DOHH2 (cell line): ENCODE measurements around the gene BUB3.
A peak's percentile ranks its signal among the peaks of the same experiment; 100 is the strongest.

Source experiments
- H3F3A ChIP-seq: fragments of 200-600 bp; sonication (generic), shearing (Covaris generic); 2 replicates; pipeline ENCODE4 v1.6.0; 2016; ENCODE audit warnings: antibody characterized with exemption, mild to moderate bottlenecking; ENCODE audit not compliant: control insufficient read depth, insufficient read depth
- H3K27ac ChIP-seq: fragments of 200-600 bp; sonication (generic); 2 replicates; pipeline ENCODE4 v1.5.1; 2014; ENCODE audit warnings: low read depth, mild to moderate bottlenecking, low read length, moderate library complexity
- H3K27me3 ChIP-seq: fragments of 200-600 bp; sonication (generic); 2 replicates; pipeline ENCODE4 v1.6.1; 2014; ENCODE audit warnings: mild to moderate bottlenecking, low read length, mixed read lengths; ENCODE audit not compliant: control insufficient read depth
- H3K36me3 ChIP-seq: fragments of 200-600 bp; sonication (generic); 2 replicates; pipeline ENCODE4 v1.6.1; 2014; ENCODE audit warnings: mild to moderate bottlenecking, low read length, moderate library complexity, mixed read lengths; ENCODE audit not compliant: control insufficient read depth
- H3K4me1 ChIP-seq: fragments of 200-600 bp; sonication (generic); 2 replicates; pipeline ENCODE4 v1.6.1; 2014; ENCODE audit warnings: mild to moderate bottlenecking, low read length, mixed read lengths; ENCODE audit not compliant: control insufficient read depth
- H3K4me2 ChIP-seq: fragments of 200-600 bp; sonication (generic); 2 replicates; pipeline ENCODE4 v1.6.0; 2014; ENCODE audit warnings: mild to moderate bottlenecking, low read length, moderate library complexity
- H3K4me3 ChIP-seq: fragments of 200-600 bp; sonication (generic); 2 replicates; pipeline ENCODE4 v1.5.1; 2014; ENCODE audit warnings: mild to moderate bottlenecking, low read length, mixed read lengths
- H3K79me2 ChIP-seq: fragments of 200-600 bp; sonication (generic); 2 replicates; pipeline ENCODE4 v1.6.1; 2014; ENCODE audit warnings: mild to moderate bottlenecking, low read length, mixed read lengths; ENCODE audit not compliant: control insufficient read depth
- H3K9me2 ChIP-seq: fragments of 200-600 bp; sonication (generic); replicated peaks from 2 replicates; pipeline ENCODE4 v1.6.1; 2014; ENCODE audit warnings: mild to moderate bottlenecking, low read length, mixed read lengths; ENCODE audit not compliant: control insufficient read depth
- H3K9me3 ChIP-seq: fragments of 200-600 bp; sonication (generic); 2 replicates; pipeline ENCODE4 v1.6.1; 2014; ENCODE audit warnings: antibody characterized with exemption, low read length, mixed read lengths; ENCODE audit not compliant: control insufficient read depth, insufficient read depth
- H4K20me1 ChIP-seq: fragments of 200-600 bp; sonication (generic); 2 replicates; pipeline ENCODE4 v1.6.0; 2014; ENCODE audit warnings: low read depth, mild to moderate bottlenecking, antibody characterized with exemption, low read length, moderate library complexity; ENCODE audit not compliant: control insufficient read depth, insufficient read depth
- EZH2phosphoT487 ChIP-seq: fragments of 200-600 bp; sonication (generic); IDR thresholded peaks from 2 replicates; pipeline ENCODE4 v1.6.1; 2017; ENCODE audit warnings: borderline replicate concordance, mild to moderate bottlenecking, antibody characterized with exemption, low read length, moderate library complexity, mixed read lengths
- TF ChIP-seq, protein P1 (sequence below): fragments of 200-600 bp; sonication (generic); IDR thresholded peaks from one replicate; pipeline ENCODE4 v1.5.1; 2014; ENCODE audit warnings: antibody characterized with exemption, mild to moderate bottlenecking, low read depth, low read length; ENCODE audit not compliant: poor library complexity, severe bottlenecking

Gene BUB3, protein sequence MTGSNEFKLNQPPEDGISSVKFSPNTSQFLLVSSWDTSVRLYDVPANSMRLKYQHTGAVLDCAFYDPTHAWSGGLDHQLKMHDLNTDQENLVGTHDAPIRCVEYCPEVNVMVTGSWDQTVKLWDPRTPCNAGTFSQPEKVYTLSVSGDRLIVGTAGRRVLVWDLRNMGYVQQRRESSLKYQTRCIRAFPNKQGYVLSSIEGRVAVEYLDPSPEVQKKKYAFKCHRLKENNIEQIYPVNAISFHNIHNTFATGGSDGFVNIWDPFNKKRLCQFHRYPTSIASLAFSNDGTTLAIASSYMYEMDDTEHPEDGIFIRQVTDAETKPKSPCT

GRCh38 chr10:123154092-123154710, at the start of gene BUB3:
BUB3 (plus strand) TSS chr10:123154402; CDS start chr10:123154918, 516 bp downstream.
- Histone ChIP-seq H3K9me3 (no peaks in the 10 kb centered on the region), H3K36me3 (peaks cover 55% of the 10 kb centered on the region), H3K27ac (peak within 1 kb of the TSS; percentile 87), H3K4me2 (peak within 1 kb of the TSS; percentile 89), H3K27me3 (peaks cover 25% of the 10 kb centered on the region), H3K4me3 (peak within 1 kb of the TSS; percentile 98), H3F3A (peaks cover 4% of the 10 kb centered on the region; the same call in 1 of the 2 replicates), H3K9me2 (no peaks in the 10 kb centered on the region), H3K79me2 (peaks cover 50% of the 10 kb centered on the region), H4K20me1 (peaks cover 41% of the 10 kb centered on the region), H3K4me1 (peaks cover 61% of the 10 kb centered on the region)
- TF ChIP-seq, protein P1, sequence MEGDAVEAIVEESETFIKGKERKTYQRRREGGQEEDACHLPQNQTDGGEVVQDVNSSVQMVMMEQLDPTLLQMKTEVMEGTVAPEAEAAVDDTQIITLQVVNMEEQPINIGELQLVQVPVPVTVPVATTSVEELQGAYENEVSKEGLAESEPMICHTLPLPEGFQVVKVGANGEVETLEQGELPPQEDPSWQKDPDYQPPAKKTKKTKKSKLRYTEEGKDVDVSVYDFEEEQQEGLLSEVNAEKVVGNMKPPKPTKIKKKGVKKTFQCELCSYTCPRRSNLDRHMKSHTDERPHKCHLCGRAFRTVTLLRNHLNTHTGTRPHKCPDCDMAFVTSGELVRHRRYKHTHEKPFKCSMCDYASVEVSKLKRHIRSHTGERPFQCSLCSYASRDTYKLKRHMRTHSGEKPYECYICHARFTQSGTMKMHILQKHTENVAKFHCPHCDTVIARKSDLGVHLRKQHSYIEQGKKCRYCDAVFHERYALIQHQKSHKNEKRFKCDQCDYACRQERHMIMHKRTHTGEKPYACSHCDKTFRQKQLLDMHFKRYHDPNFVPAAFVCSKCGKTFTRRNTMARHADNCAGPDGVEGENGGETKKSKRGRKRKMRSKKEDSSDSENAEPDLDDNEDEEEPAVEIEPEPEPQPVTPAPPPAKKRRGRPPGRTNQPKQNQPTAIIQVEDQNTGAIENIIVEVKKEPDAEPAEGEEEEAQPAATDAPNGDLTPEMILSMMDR, result no peak
- TF ChIP-seq EZH2phosphoT487, result no peak

DNA sequence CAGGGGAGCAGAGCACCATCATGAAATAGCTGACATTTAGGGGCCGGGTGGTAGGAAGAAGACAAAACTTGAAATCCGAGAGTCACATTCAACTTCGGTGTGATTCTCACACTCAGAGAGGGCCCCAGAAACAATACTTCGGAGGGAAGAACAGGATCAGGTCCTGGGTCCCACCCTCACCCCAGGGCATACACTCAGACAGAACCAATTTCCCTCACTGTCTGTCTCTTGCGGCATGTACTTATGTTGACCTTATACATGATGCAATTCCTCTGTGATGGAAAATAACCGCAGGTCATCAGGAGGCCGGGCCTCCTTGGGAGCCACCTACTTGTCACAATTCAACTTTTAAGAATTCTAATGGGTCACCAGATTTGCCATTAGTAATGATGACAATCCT, 44.7 kb upstream of the BUB3 start:
- Histone ChIP-seq H3K9me2 (no peaks in the 10 kb centered on the region), H3K4me2 (no peak overlapping the region), H3K27ac (no peak overlapping the region), H3K79me2 (no peaks in the 10 kb centered on the region), H4K20me1 (no peaks in the 10 kb centered on the region), H3K27me3 (peaks cover 8% of the 10 kb centered on the region), H3K4me1 (no peaks in the 10 kb centered on the region), H3K4me3 (no peak overlapping the region), H3K36me3 (no peaks in the 10 kb centered on the region), H3F3A (no peaks in the 10 kb centered on the region), H3K9me3 (no peaks in the 10 kb centered on the region)
- TF ChIP-seq EZH2phosphoT487, result no peak

GRCh38 chr10:123117644-123118417, 36.4 kb upstream of the BUB3 start:
- TF ChIP-seq, protein P1, result no peak
- TF ChIP-seq EZH2phosphoT487, result no peak
- H3K79me2 ChIP-seq, result no peaks in the 10 kb centered on the region
- H3K4me2 ChIP-seq, result no peak overlapping the region
- no peaks in the 10 kb centered on the region for H3F3A ChIP-seq
- no peak overlapping the region for H3K27ac ChIP-seq
- H3K9me2 ChIP-seq, result no peaks in the 10 kb centered on the region
- H3K4me3 ChIP-seq, result no peak overlapping the region
- no peaks in the 10 kb centered on the region for H3K9me3 ChIP-seq
- H3K36me3 ChIP-seq, result no peaks in the 10 kb centered on the region
- peaks cover 5% of the 10 kb centered on the region for H3K27me3 ChIP-seq
- no peaks in the 10 kb centered on the region for H4K20me1 ChIP-seq
- no peaks in the 10 kb centered on the region for H3K4me1 ChIP-seq
